ENCODE measurements around the gene SLC44A5.

- no peak for TF ChIP-seq CTCF (IDR thresholded peaks at IDR 0.05 in 8 of 11, conservative IDR thresholded peaks at IDR 0.05 in 3 of 11)
- no peak for TF ChIP-seq POLR2A (IDR thresholded peaks at IDR 0.05)
These were observed 302.5 kb downstream of the SLC44A5 start for GRCh38 chr1:75308365-75308764.

All from spleen (tissue), 7 donors.